HG03064 (cell line): ENCODE measurements around the gene UGT1A10.

Experiments
- ATAC-seq: cut with Tn5 transposase; IDR thresholded peaks from one replicate; pipeline ENCODE4 v1.9.1; 2021; ENCODE audit warnings: low read depth; ENCODE audit not compliant: unreplicated experiment

The UGT1A10 gene

GRCh38 chr2:233818639-233819621 lies 182.7 kb downstream of the UGT1A10 start:
- no peak for ATAC-seq

GRCh38 chr2:233819884-233820773 lies 183.9 kb downstream of the UGT1A10 start:
- ATAC-seq: no peak

- ATAC-seq: no peak
These were observed 184.5 kb downstream of the UGT1A10 start for GRCh38 chr2:233820774-233821105.

- ATAC-seq: no peak
These were observed 184.9 kb downstream of the UGT1A10 start for GRCh38 chr2:233821196-233821595.

- ATAC-seq: no peak
These were observed 185.5 kb downstream of the UGT1A10 start for GRCh38 chr2:233821709-233822100.

GRCh38 chr2:233822101-233822771 lies 186.0 kb downstream of the UGT1A10 start:
- ATAC-seq: no peak
